Suprapubic skin (tissue), 4 donors: ENCODE data around the gene AGA. TPM values are rescaled to one million over a fixed set of nuclear protein-coding genes. Genes with fewer than 3 reads are reported as not detected.

Experiments
- DNase-seq, 2 donors: peaks; one replicate each; pipeline ENCODE4 v3.0.0-alpha.2; 2019; ENCODE audit warnings: low spot score in 2 of 2
- H3K27ac ChIP-seq: fragments of 200-600 bp; sonication (generic); one replicate; pipeline ENCODE4 v1.5.1; 2019
- H3K27me3 ChIP-seq: fragments of 200-600 bp; sonication (generic); one replicate; pipeline ENCODE4 v1.5.1; 2019
- H3K36me3 ChIP-seq: fragments of 200-600 bp; sonication (generic); one replicate; pipeline ENCODE4 v1.5.1; 2019
- H3K4me1 ChIP-seq: fragments of 200-600 bp; sonication (generic); one replicate; pipeline ENCODE4 v1.5.1; 2019
- H3K4me3 ChIP-seq: fragments of 200-600 bp; sonication (generic); one replicate; pipeline ENCODE4 v1.5.1; 2019; ENCODE audit warnings: mild to moderate bottlenecking
- H3K9me3 ChIP-seq: fragments of 200-600 bp; sonication (generic); one replicate; pipeline ENCODE4 v1.5.1; 2019
- CTCF ChIP-seq, 2 donors: fragments of 200-600 bp in 1 of 2; fragments of 450-650 bp in 1 of 2; sonication (generic) in 1 of 2; IDR thresholded peaks; one replicate each; pipeline ENCODE4 v1.5.1; 2016 to 2019; ENCODE audit warnings: antibody characterized with exemption in 2 of 2, mild to moderate bottlenecking in 1 of 2, moderate library complexity in 1 of 2
- EP300 ChIP-seq: sonication (generic); formaldehyde crosslinking; IDR thresholded peaks from one replicate; pipeline ENCODE4 v1.6.1; 2017; ENCODE audit warnings: antibody characterized with exemption
- POLR2A ChIP-seq, 2 donors: fragments of 450-650 bp; IDR thresholded peaks; one replicate each; pipeline ENCODE4 v1.6.1; 2017; ENCODE audit warnings: antibody characterized with exemption in 2 of 2, mild to moderate bottlenecking in 2 of 2, moderate library complexity in 2 of 2
- POLR2AphosphoS5 ChIP-seq, 3 donors: sonication (generic); formaldehyde crosslinking; IDR thresholded peaks; one replicate each; pipeline ENCODE4 v1.6.1; 2017; ENCODE audit warnings: antibody characterized with exemption in 3 of 3
- WGBS: methylation state at CpG from one replicate; pipeline ENCODE4 v1.1.5; 2018; 5-methylcytosine and 5-hydroxymethylcytosine counted together
- total RNA-seq, 4 donors: library from RNA; depleted of rRNA; stranded (reverse); fragments of >200 nt; gene quantifications; one replicate each; pipeline ENCODE4 v1.1.0, GENCODE V29; 2016

The AGA gene
- total RNA-seq, result 10 to 100 TPM; 24.2 to 32.7 (median 27.4) TPM

- Histone ChIP-seq H3K27me3 (no peaks in the 10 kb centered on the region), H3K9me3 (no peaks in the 10 kb centered on the region), H3K4me1 (peaks cover 17% of the 10 kb centered on the region), H3K36me3 (peaks cover 15% of the 10 kb centered on the region), H3K4me3 (peak within 1 kb of the TSS; percentile 54), H3K27ac (peak within 1 kb of the TSS; percentile 97)
- peak; percentile 98 for DNase-seq
- no peak for TF ChIP-seq POLR2A (IDR thresholded peaks at IDR 0.05)
- TF ChIP-seq POLR2AphosphoS5 (IDR thresholded peaks at IDR 0.05), result peak in 2 of 3 donors; percentile 24 to 43
- under 1% methylated on average over 34 of the region's 60 CpGs for WGBS
Observed at GRCh38 chr4:177441803-177442622, at the start of gene AGA. Gene AGA (minus strand): TSS chr4:177442437. CDS start chr4:177442375, 62 bp downstream.

- TF ChIP-seq POLR2AphosphoS5 (IDR thresholded peaks at IDR 0.05), result no peak
- no peak for TF ChIP-seq CTCF (IDR thresholded peaks at IDR 0.05)
- no peak for TF ChIP-seq EP300
- no peak for TF ChIP-seq POLR2A (IDR thresholded peaks at IDR 0.05)
- Histone ChIP-seq H3K27ac (no peak overlapping the region), H3K36me3 (no peaks in the 10 kb centered on the region), H3K27me3 (no peaks in the 10 kb centered on the region), H3K4me3 (no peak overlapping the region), H3K9me3 (no peaks in the 10 kb centered on the region), H3K4me1 (no peaks in the 10 kb centered on the region)
- no peak for DNase-seq
- 88% methylated on average over 5 of the region's 5 CpGs for WGBS
Observed at GRCh38 chr4:177492022-177492421, 49.8 kb upstream of the AGA start.

GRCh38 chr4:177490769-177491168 is 48.5 kb upstream of the AGA start:
- Histone ChIP-seq H3K27me3 (no peaks in the 10 kb centered on the region), H3K27ac (no peak overlapping the region), H3K4me1 (no peaks in the 10 kb centered on the region), H3K36me3 (no peaks in the 10 kb centered on the region), H3K9me3 (no peaks in the 10 kb centered on the region), H3K4me3 (no peak overlapping the region)
- 76% methylated on average over 2 of the region's 2 CpGs for WGBS
- DNase-seq, result no peak
- no peak for TF ChIP-seq CTCF (IDR thresholded peaks at IDR 0.05)
- TF ChIP-seq POLR2AphosphoS5 (IDR thresholded peaks at IDR 0.05), result no peak
- TF ChIP-seq EP300, result no peak
- no peak for TF ChIP-seq POLR2A (IDR thresholded peaks at IDR 0.05)

- Histone ChIP-seq H3K9me3 (no peaks in the 10 kb centered on the region), H3K4me3 (no peak overlapping the region), H3K27ac (no peak overlapping the region), H3K36me3 (no peaks in the 10 kb centered on the region), H3K4me1 (no peaks in the 10 kb centered on the region), H3K27me3 (no peaks in the 10 kb centered on the region)
- 53% methylated on average over 1 of the region's 1 CpG for WGBS
- DNase-seq, result no peak
- TF ChIP-seq CTCF (IDR thresholded peaks at IDR 0.05) (no peak), EP300 (no peak), POLR2A (IDR thresholded peaks at IDR 0.05) (no peak), POLR2AphosphoS5 (IDR thresholded peaks at IDR 0.05) (no peak)
Observed at GRCh38 chr4:177489471-177490246, 47.4 kb upstream of the AGA start.

- Histone ChIP-seq H3K4me1 (no peaks in the 10 kb centered on the region), H3K27ac (no peak overlapping the region), H3K9me3 (no peaks in the 10 kb centered on the region), H3K4me3 (no peak overlapping the region), H3K36me3 (no peaks in the 10 kb centered on the region), H3K27me3 (no peaks in the 10 kb centered on the region)
- WGBS, result 63% methylated on average over 1 of the region's 1 CpG
- no peak for TF ChIP-seq POLR2A (IDR thresholded peaks at IDR 0.05)
- TF ChIP-seq POLR2AphosphoS5 (IDR thresholded peaks at IDR 0.05), result no peak
- TF ChIP-seq EP300, result no peak
- no peak for TF ChIP-seq CTCF (IDR thresholded peaks at IDR 0.05)
- DNase-seq, result no peak
Observed at GRCh38 chr4:177487977-177488376, 45.7 kb upstream of the AGA start.
